ENCODE results near the gene MAP3K21. TPM values are rescaled to one million over a fixed set of nuclear protein-coding genes. Genes with fewer than 3 reads are reported as not detected.

Gene MAP3K21
- total and polyA plus RNA-seq, 10 donors = 0.38 to 4.6 (median 1.1) TPM

GRCh38 chr1:233333086-233333485, 5.6 kb downstream of the MAP3K21 start:
- H3K36me3 ChIP-seq = no peaks in the 10 kb centered on the region
- no peak overlapping the region for H3K27ac ChIP-seq
- H3K4me1 ChIP-seq = peaks cover 5 to 19% (median 11%) of the 10 kb centered on the region in 6 donors
- no peak for DNase-seq
- peaks cover 0 to 53% (median 6%) of the 10 kb centered on the region in 7 donors for H3K27me3 ChIP-seq (replicated peaks in 1 of 7)
- H3K9me3 ChIP-seq = no peaks in the 10 kb centered on the region
- 81 to 100% (median 96%) methylated on average over 1 of the region's 1 CpG for WGBS, 5 donors
- intact Hi-C loops (cut with DNase I; ENCODE audit: low total_unique reads) = no loop called here
- no peak overlapping the region for H3K4me3 ChIP-seq
- TF ChIP-seq POLR2AphosphoS5 (IDR thresholded peaks at IDR 0.05) (no peak), POLR2A (IDR thresholded peaks at IDR 0.05) (no peak), CTCF (IDR thresholded peaks at IDR 0.05 in 8 of 11, conservative IDR thresholded peaks at IDR 0.05 in 3 of 11) (no peak)

- Histone ChIP-seq H3K4me3 (no peak overlapping the region), H3K27me3 (replicated peaks in 1 of 7) (peaks cover 0 to 43% (median 6%) of the 10 kb centered on the region in 7 donors), H3K27ac (no peak overlapping the region), H3K9me3 (no peaks in the 10 kb centered on the region), H3K4me1 (peaks cover under 1 to 9% (median 1%) of the 10 kb centered on the region in 6 donors), H3K36me3 (no peaks in the 10 kb centered on the region)
- DNase-seq = no peak
- WGBS, 5 donors = 76 to 96% (median 89%) methylated on average over 7 of the region's 7 CpGs
- intact Hi-C loops (cut with DNase I; ENCODE audit: low total_unique reads) = no loop called here
- no peak for TF ChIP-seq POLR2A (IDR thresholded peaks at IDR 0.05)
- TF ChIP-seq CTCF (IDR thresholded peaks at IDR 0.05 in 8 of 11, conservative IDR thresholded peaks at IDR 0.05 in 3 of 11) = no peak
- no peak for TF ChIP-seq POLR2AphosphoS5 (IDR thresholded peaks at IDR 0.05)
Measured at GRCh38 chr1:233334092-233334491, 6.6 kb downstream of the MAP3K21 start.

GRCh38 chr1:233336554-233337456, 9.3 kb downstream of the MAP3K21 start:
- DNase-seq = no peak
- TF ChIP-seq POLR2AphosphoS5 (IDR thresholded peaks at IDR 0.05) (no peak), CTCF (IDR thresholded peaks at IDR 0.05 in 8 of 11, conservative IDR thresholded peaks at IDR 0.05 in 3 of 11) (no peak), POLR2A (IDR thresholded peaks at IDR 0.05) (no peak)
- Histone ChIP-seq H3K27me3 (replicated peaks in 1 of 7) (peaks cover 0 to 23% (median 0%) of the 10 kb centered on the region in 7 donors), H3K4me3 (no peak overlapping the region), H3K4me1 (no peaks in the 10 kb centered on the region), H3K9me3 (no peaks in the 10 kb centered on the region), H3K27ac (no peak overlapping the region), H3K36me3 (no peaks in the 10 kb centered on the region)
- WGBS, 5 donors = 89 to 96% (median 90%) methylated on average over 5 of the region's 5 CpGs
- intact Hi-C loops (cut with DNase I; ENCODE audit: low total_unique reads) = no loop called here

- H3K9me3 ChIP-seq = no peaks in the 10 kb centered on the region
- H3K4me3 ChIP-seq = no peak overlapping the region
- no peaks in the 10 kb centered on the region for H3K4me1 ChIP-seq
- TF ChIP-seq POLR2AphosphoS5 (IDR thresholded peaks at IDR 0.05) = no peak
- TF ChIP-seq CTCF (IDR thresholded peaks at IDR 0.05 in 8 of 11, conservative IDR thresholded peaks at IDR 0.05 in 3 of 11) = no peak
- TF ChIP-seq POLR2A (IDR thresholded peaks at IDR 0.05) = no peak
- WGBS, 5 donors = 77 to 87% (median 85%) methylated on average over 3 of the region's 3 CpGs
- peaks cover 0 to 18% (median 0%) of the 10 kb centered on the region in 7 donors for H3K27me3 ChIP-seq (replicated peaks in 1 of 7)
- H3K27ac ChIP-seq = no peak overlapping the region
- no peak for DNase-seq
- H3K36me3 ChIP-seq = no peaks in the 10 kb centered on the region
- intact Hi-C loops (cut with DNase I; ENCODE audit: low total_unique reads) = no loop called here
Measured at GRCh38 chr1:233337505-233337904, 10.0 kb downstream of the MAP3K21 start.

Measured in spleen (tissue), 11 donors.